SK-N-MC (cell line): ENCODE data around the gene POLK.

Experiments used
- EZH2 ChIP-seq: fragments of 200-600 bp; sonication (generic); IDR thresholded peaks from one replicate; pipeline ENCODE4 v1.6.1; 2017; ENCODE audit warnings: antibody characterized with exemption
- POLR2AphosphoS5 ChIP-seq: IDR thresholded peaks from 2 replicates; pipeline ENCODE4 v1.6.1; 2012; ENCODE audit warnings: mild to moderate bottlenecking, low read depth, low read length, borderline replicate concordance

DNA sequence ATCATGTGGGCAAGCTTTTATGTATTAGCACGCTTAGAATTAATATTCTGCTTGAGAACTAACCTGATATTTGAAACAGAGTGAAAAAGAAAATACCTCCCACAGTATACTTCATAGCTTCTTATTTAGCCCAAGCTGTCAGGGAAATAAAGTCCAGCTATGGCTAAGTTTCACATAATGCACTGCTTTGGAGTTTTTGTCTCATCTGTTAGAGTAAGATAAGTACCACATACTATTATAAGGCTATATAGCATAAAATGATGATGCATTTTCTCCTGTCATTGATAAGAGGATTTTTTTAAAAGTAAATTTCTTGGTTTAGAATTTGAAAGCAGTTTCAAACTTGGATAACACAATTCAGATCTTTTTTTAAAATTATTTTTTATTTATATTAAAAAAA, 97.2 kb downstream of the POLK start:
- TF ChIP-seq EZH2 (no peak), POLR2AphosphoS5 (no peak)
